IPS DF 4.7 (cell line): Measurements from ENCODE around the gene CHRNA4.
"Not testable (repeated sequence)": the region's sequence is repeated elsewhere in the genome, so short reads cannot be mapped to it uniquely, and the experiment has no call there.

ENCODE experiments used
- DNase-seq: peaks from one replicate; pipeline ENCODE4 v3.0.0-alpha.2; 2013; ENCODE audit warnings: low spot score; ENCODE audit errors: extremely low read depth

Gene CHRNA4

DNA sequence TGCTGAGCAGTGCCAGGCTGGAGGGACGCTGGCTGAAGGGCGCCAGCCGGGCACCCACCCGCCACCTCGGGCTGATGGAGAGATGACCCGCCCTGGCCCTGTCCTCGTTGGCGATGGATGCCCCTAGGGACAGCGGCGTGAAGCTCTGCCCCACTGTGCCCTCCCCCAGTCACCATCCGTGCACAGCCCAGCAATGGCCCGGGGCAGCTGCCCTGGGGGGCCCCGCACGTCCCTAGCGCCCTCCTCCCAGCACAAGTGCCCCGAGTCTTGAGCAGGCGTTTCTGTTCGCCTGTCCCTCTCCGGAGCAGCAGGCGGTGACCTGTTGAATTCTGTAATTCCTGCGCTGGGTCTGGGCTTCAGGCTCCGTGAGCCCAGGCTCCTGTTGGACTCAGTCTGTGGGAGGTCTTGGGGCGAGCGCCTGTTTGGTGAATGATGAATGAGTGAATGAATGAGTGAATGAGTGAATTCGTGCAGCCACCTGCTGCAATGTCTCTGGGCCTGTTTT lies 36.8 kb upstream of the CHRNA4 start:
- DNase-seq = no peak

DNA sequence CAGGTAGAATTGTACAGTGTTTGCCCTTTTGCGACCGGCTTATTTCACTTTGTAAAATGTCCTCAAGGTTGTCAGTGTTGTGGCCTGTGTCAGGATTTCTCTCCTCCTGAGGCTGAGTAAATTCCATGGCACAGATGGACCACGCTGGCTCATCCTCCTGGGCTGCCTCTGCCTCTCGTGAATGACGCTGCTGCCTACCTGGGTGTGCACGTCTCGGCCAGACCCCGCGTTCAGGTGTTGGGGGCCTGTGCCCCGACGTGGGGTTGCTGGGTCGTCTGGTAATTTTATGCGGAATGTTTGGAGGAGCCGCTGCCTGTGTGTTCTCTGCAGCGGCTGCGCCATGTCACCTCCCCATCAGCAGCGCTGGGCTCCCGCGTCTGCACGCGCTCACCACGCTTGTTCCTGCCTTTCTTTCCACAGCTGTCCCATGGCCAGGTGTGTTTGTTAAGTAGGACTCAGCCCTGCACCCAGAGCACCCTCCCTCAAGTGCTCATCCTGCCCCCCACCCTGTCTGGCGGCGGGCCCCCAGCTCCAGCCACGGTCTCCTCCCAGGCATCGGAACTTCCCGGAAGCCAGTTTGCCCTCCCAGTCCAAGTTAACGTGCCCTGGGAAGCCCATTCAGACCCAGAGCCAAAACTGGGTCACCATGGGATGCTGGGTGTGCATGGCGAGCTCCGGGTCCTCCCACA lies 36.1 kb upstream of the CHRNA4 start:
- DNase-seq = no peak

DNA sequence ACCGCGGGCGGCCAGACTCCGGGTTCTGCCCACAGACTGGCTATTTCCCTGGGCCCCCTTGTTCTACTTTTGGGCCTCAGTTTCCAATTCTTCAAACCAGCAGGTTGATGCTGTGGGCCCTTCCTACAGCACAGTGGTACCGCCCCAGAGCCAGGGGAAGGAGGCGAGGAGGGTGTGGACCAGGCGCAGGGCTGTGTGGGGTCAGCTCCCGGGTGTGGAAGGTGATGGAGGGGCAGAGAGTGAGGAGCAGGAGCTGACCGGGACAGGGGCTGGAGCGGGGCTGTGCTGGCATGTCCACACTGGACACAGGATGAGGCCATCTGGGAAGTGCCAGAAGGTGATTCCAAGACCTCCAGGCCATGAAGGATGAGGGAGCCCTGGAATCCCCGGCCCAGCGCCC lies 35.2 kb upstream of the CHRNA4 start:
- no peak for DNase-seq

GRCh38 chr20:63395723-63396122 lies 34.6 kb upstream of the CHRNA4 start:
- DNase-seq = no peak

DNA sequence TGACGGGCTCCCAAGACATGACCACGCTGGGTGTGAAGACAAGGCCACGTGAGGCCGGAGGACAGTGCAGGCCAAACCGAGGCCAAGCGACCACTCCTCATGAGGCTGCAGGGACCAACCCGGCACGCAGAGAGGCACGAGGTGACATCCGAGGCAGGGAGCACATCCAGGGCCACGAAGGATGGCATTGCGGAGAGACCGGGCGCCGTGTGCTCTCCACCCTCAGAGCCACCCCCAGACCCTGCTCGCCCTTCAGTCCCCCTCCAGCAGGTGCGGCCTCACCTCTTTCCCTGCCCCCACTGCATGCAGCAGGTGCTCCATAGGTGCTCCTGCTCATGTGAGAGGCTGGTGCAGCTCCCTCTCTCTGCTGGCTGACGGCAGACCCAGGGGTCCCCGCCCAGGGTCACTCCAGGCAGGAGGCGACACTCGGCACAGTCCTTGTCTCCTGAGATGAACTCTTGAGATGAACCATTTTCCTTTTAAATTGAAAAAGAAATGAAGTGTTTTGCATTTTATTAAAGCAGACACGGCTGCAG lies 33.8 kb upstream of the CHRNA4 start:
- no peak for DNase-seq

DNA sequence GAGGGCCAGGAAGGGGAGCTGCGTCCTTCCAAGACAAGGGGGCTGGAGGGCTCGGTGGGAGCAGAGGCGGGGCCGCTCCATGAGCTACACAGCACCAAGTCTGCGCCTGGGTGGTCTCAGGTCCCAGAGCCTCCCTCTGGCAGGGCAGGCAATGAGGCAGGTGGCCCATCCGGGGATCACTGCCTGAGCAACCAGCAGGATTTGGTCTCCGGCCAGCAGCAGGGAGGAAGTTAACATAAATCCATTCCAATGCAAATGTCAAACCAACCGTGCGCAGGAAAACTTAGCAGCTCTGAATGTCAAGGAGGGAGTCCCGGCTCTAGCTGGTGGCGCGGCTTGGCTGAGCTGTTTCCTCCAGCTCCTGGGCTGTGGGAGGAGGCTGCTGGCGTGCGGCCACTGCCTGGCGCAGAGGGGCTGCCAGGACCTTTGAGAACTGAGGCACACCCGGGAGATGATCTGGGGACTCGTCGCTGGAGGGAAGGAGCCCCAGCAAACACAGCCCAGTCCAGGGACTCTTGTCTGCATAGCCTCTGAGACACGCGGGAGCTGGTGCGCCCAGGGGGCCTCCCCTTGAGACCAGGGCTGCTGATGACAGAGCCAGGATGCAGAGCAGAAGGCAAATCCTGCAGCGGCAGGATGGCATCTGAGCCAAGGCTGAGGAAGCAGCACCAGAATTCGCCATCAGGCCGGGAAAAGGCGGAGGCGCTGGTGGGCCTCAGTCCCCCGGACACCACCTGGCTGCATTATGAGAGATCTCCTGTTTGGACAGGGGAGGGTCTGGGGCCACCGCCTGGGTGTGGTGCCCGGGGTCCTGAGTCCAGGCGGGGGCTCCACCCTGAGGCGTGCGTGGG lies 33.1 kb upstream of the CHRNA4 start:
- no peak for DNase-seq

GRCh38 chr20:63393566-63393965 lies 32.4 kb upstream of the CHRNA4 start:
- no peak for DNase-seq

- DNase-seq = no peak
Measured at GRCh38 chr20:63392465-63393365, 31.6 kb upstream of the CHRNA4 start.

DNA sequence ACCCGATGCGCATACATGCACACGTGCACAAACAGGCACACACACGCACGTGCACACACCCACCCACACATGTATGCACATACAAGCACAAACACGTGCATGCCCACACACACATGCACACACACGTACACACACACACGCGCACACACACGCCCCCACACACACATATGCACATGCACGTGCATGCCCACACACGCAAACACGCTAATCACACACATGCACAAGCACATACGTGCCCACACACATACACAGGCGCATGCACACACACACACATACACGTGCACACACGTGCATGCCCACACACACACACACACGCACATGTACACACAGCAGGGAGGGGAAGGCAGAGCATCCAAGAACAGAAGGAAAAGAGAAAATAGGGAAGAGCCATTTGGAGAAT lies 26.8 kb upstream of the CHRNA4 start:
- DNase-seq = no peak

DNA sequence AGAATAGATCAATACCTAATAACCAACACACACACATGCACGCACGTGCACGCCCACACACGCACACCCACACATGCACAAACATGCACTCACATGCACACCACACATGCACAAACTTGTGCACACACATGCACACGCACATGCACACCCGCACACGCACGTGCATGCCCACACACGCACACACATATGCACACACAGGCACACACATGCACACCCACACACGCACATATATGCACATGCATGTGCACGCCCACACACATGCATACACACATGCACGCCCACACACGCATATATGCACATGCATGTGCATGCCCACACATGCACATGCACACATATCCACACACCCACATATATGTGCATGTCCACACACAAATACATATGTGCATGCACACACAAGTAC lies 26.2 kb upstream of the CHRNA4 start:
- no peak for DNase-seq

DNA sequence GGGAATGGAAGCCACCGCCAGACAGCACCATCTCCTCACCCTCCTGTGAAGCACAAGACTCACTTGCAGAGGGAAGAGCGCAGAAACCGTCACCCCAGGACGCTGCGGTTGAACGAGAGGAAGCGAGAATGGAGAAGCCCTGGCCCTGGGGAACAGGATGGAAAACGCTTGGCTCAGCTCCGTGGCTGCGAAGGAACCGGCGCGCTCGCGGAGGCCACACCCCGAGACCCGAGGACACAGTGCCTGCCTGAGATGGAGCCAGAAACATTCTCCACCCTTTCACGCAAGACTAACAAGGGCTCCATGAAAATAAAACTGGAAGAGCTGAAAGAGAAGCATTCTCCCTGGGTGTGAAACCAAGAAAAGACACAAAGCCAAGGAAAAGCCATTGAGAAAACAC lies 25.3 kb upstream of the CHRNA4 start:
- no peak for DNase-seq

GRCh38 chr20:63385819-63386218 lies 24.7 kb upstream of the CHRNA4 start:
- no peak for DNase-seq

GRCh38 chr20:63384336-63384735 lies 23.2 kb upstream of the CHRNA4 start:
- DNase-seq = no peak

- no peak for DNase-seq
Measured at GRCh38 chr20:63383556-63383955, 22.4 kb upstream of the CHRNA4 start.

- no peak for DNase-seq
Measured at GRCh38 chr20:63382551-63383300, 21.6 kb upstream of the CHRNA4 start.

DNA sequence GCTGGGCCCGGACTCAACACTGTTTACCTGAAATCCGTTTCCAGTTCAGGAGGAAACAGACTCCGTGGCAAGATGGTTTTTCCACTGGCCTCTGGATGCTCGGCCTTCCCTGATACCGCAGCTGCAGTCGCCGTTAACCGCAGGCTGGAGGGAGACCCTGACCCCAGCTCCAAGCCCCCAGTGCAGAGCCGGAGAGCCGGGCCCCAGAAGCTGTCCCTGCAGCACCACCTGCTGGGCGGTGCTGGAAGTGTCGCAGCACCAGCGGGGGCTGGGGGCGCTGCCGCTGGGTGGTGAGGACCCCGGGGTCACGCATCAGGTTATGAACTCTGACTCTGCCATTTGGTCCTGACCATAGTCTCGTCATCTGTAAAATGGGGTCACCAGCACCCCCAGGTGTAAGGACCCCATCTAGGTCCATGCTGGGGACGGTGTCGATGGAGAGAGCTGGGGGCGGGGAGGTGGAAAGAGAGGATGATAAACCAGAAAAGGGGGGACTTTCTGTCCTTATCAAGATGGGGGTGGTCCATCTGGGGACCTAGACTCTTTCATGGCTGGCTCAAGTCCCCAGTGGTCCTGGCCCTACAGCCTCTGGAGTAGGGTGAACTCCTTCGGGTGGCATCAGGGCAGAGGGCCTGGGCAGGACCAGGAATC lies 20.8 kb upstream of the CHRNA4 start:
- no peak for DNase-seq

- DNase-seq = no peak
Measured at GRCh38 chr20:63380346-63380870, 19.3 kb upstream of the CHRNA4 start.

GRCh38 chr20:63379872-63380271 lies 18.7 kb upstream of the CHRNA4 start:
- not testable (repeated sequence) for DNase-seq

DNA sequence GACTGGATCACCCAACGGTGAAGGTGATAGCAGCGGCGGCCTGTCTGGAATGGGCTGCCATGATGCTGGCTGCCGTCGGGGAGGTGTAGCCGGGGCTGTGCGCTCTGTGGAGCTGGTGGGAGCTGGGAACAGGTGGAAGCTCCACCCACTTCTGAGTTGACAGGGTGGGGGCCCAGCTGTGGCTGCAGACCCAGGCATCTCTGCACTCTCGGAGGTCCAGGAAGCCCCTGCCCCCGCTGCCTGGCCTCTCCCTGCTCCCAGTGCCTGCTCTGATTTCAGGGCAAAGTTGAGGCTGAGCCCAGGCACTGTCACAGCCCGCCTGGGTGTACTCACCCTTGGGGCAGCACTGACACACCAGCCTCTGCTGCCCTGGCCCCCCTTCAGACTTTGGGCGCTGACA lies 18.1 kb upstream of the CHRNA4 start:
- no peak for DNase-seq

- no peak for DNase-seq
Measured at GRCh38 chr20:63378626-63379025, 17.5 kb upstream of the CHRNA4 start.
